ENCODE results near the gene RESF1.
A peak's percentile ranks its signal among the peaks of the same experiment; 100 is the strongest.

The RESF1 gene

DNA sequence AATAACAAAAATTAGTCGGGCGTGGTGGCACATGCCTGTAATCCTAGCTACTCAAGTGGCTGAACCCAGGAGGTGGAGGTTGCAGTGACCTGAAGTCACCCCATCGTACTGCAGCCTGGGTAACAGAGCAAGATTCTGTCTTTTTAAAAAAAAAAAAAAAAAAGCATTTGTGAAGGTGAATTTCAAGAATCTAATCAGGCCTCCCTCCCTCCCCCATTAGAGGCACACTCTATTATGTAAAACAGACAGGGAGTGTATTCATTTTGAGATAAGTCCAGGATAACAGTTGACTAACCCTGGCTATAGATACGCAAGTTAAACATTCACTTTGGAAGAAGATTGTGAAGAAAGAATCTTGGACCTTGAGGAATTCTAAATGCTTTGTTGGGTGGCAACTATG is 2.9 kb downstream of the RESF1 start:
- Histone ChIP-seq H3K27me3 (ENCODE audit: control insufficient read depth, insufficient read depth, low read length) (peaks cover 4% of the 10 kb centered on the region), H3K4me3 (ENCODE audit: low read length) (peak overlapping the region; percentile 99), H3K36me3 (ENCODE audit: control insufficient read depth, low read depth, low read length) (peaks cover 32% of the 10 kb centered on the region), H3K4me1 (ENCODE audit: control insufficient read depth, low read depth, low read length) (peaks cover 31% of the 10 kb centered on the region), H3K9me3 (ENCODE audit: control insufficient read depth, low read depth, low read length) (no peaks in the 10 kb centered on the region), H3K27ac (ENCODE audit: low read length) (no peak overlapping the region), H3K9ac (ENCODE audit: low read length) (no peak overlapping the region)

DNA sequence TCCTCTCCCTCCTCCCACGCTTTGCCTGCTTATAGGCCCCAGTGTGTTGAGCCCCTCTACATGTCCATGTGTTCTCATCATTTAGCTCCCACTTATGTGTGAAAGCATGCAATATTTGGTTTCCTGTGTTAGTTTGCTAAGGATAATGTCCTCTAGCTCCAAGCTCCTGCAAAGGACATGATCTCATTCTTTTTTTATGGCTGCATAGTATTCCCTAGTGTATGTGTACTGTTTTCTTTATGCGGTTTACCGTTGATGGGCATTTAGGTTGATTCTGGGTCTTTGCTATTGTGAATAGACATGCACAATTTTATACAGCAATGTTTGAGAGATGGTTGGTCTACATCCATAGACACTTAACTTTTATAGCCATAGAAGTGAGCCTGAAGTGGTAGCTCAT is 5.1 kb downstream of the RESF1 start:
- peaks cover 28% of the 10 kb centered on the region for H3K4me1 ChIP-seq (ENCODE audit: control insufficient read depth, low read depth, low read length)
- peaks cover 35% of the 10 kb centered on the region for H3K36me3 ChIP-seq (ENCODE audit: control insufficient read depth, low read depth, low read length)
- no peak overlapping the region for H3K4me3 ChIP-seq (ENCODE audit: low read length)
- no peak overlapping the region for H3K9ac ChIP-seq (ENCODE audit: low read length)
- H3K27ac ChIP-seq (ENCODE audit: low read length) = no peak overlapping the region
- H3K27me3 ChIP-seq (ENCODE audit: control insufficient read depth, insufficient read depth, low read length) = no peaks in the 10 kb centered on the region
- no peaks in the 10 kb centered on the region for H3K9me3 ChIP-seq (ENCODE audit: control insufficient read depth, low read depth, low read length)

- H3K9ac ChIP-seq (ENCODE audit: low read length) = no peak overlapping the region
- H3K9me3 ChIP-seq (ENCODE audit: control insufficient read depth, low read depth, low read length) = no peaks in the 10 kb centered on the region
- H3K4me3 ChIP-seq (ENCODE audit: low read length) = no peak overlapping the region
- peaks cover 28% of the 10 kb centered on the region for H3K4me1 ChIP-seq (ENCODE audit: control insufficient read depth, low read depth, low read length)
- no peaks in the 10 kb centered on the region for H3K27me3 ChIP-seq (ENCODE audit: control insufficient read depth, insufficient read depth, low read length)
- H3K27ac ChIP-seq (ENCODE audit: low read length) = no peak overlapping the region
- H3K36me3 ChIP-seq (ENCODE audit: control insufficient read depth, low read depth, low read length) = peaks cover 39% of the 10 kb centered on the region
Observed at GRCh38 chr12:31965090-31965489, 5.9 kb downstream of the RESF1 start.

- Histone ChIP-seq H3K9ac (ENCODE audit: low read length) (no peak overlapping the region), H3K27me3 (ENCODE audit: control insufficient read depth, insufficient read depth, low read length) (no peaks in the 10 kb centered on the region), H3K9me3 (ENCODE audit: control insufficient read depth, low read depth, low read length) (no peaks in the 10 kb centered on the region), H3K36me3 (ENCODE audit: control insufficient read depth, low read depth, low read length) (peaks cover 44% of the 10 kb centered on the region), H3K4me3 (ENCODE audit: low read length) (no peak overlapping the region), H3K27ac (ENCODE audit: low read length) (no peak overlapping the region), H3K4me1 (ENCODE audit: control insufficient read depth, low read depth, low read length) (peaks cover 20% of the 10 kb centered on the region)
Observed at GRCh38 chr12:31966558-31967205, 7.5 kb downstream of the RESF1 start.

DNA sequence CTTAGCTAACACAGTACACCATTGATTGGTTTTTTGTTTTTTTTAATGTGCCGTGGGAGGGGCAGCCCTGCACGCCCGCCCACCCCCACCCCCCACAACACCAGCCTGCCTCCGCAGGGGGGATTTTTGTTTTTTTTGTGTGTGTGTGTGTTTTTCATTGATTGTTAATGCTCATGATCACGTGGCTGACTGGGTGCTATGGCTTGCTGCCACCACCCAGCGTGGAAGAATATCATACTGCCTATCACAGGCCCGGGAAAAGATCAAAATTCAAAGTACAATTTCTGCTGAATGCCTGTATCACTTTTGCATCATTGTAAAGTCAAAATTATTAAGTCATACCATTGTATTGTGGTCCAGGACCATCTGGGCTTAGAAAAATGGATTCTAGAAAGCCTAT is 8.3 kb downstream of the RESF1 start:
- H3K9ac ChIP-seq (ENCODE audit: low read length) = no peak overlapping the region
- no peaks in the 10 kb centered on the region for H3K27me3 ChIP-seq (ENCODE audit: control insufficient read depth, insufficient read depth, low read length)
- no peak overlapping the region for H3K27ac ChIP-seq (ENCODE audit: low read length)
- H3K4me3 ChIP-seq (ENCODE audit: low read length) = no peak overlapping the region
- peaks cover 14% of the 10 kb centered on the region for H3K4me1 ChIP-seq (ENCODE audit: control insufficient read depth, low read depth, low read length)
- H3K9me3 ChIP-seq (ENCODE audit: control insufficient read depth, low read depth, low read length) = no peaks in the 10 kb centered on the region
- peaks cover 46% of the 10 kb centered on the region for H3K36me3 ChIP-seq (ENCODE audit: control insufficient read depth, low read depth, low read length)

DNA sequence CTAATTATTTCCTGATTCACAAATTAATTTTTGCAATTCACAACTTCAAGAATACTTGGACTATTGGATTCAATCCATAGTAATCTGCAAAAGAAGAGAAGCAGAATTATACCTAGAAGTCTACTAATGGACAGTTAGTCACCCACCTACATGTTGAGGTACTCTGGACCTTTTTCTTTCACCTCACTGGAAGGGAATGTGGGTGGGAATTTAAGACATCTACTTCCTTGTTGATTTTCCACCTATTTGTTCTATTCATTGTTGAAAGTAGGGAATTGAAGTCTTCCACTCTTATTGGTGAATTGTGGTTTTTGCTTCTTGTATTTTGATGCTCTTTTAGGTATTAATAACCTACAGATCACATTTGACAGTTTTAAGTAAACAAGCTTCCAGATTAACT is 11.0 kb downstream of the RESF1 start:
- Histone ChIP-seq H3K9me3 (ENCODE audit: control insufficient read depth, low read depth, low read length) (no peaks in the 10 kb centered on the region), H3K4me3 (ENCODE audit: low read length) (no peak overlapping the region), H3K9ac (ENCODE audit: low read length) (no peak overlapping the region), H3K4me1 (ENCODE audit: control insufficient read depth, low read depth, low read length) (peaks cover 14% of the 10 kb centered on the region), H3K27ac (ENCODE audit: low read length) (no peak overlapping the region), H3K27me3 (ENCODE audit: control insufficient read depth, insufficient read depth, low read length) (no peaks in the 10 kb centered on the region), H3K36me3 (ENCODE audit: control insufficient read depth, low read depth, low read length) (peaks cover 43% of the 10 kb centered on the region)

GRCh38 chr12:31973818-31974217 is 14.6 kb downstream of the RESF1 start:
- H3K27ac ChIP-seq (ENCODE audit: low read length) = no peak overlapping the region
- H3K4me1 ChIP-seq (ENCODE audit: control insufficient read depth, low read depth, low read length) = no peaks in the 10 kb centered on the region
- no peak overlapping the region for H3K9ac ChIP-seq (ENCODE audit: low read length)
- H3K27me3 ChIP-seq (ENCODE audit: control insufficient read depth, insufficient read depth, low read length) = no peaks in the 10 kb centered on the region
- H3K36me3 ChIP-seq (ENCODE audit: control insufficient read depth, low read depth, low read length) = peaks cover 56% of the 10 kb centered on the region
- H3K9me3 ChIP-seq (ENCODE audit: control insufficient read depth, low read depth, low read length) = no peaks in the 10 kb centered on the region
- no peak overlapping the region for H3K4me3 ChIP-seq (ENCODE audit: low read length)

DNA sequence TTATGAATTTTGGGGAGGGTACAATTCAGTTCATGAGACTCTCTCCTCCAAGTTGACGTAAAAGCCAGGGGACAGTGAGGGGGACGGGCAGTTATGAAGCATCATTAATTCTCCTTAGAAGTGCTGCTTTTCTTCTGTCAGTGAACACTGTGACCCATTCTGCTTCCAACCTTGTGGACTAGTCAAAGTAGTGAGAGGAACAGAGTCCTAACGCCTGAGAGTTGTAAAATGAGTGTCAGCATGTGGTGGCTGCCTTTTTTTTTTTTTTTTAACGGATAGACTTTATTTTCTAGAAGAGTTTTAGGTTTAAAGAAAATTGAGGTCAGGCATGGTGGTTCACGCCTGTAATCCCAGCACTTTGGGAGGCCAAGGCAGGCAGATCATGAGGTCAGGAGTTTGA is 15.5 kb downstream of the RESF1 start:
- Histone ChIP-seq H3K9me3 (ENCODE audit: control insufficient read depth, low read depth, low read length) (peaks cover under 1% of the 10 kb centered on the region), H3K4me1 (ENCODE audit: control insufficient read depth, low read depth, low read length) (no peaks in the 10 kb centered on the region), H3K36me3 (ENCODE audit: control insufficient read depth, low read depth, low read length) (peaks cover 56% of the 10 kb centered on the region), H3K27ac (ENCODE audit: low read length) (no peak overlapping the region), H3K27me3 (ENCODE audit: control insufficient read depth, insufficient read depth, low read length) (no peaks in the 10 kb centered on the region), H3K9ac (ENCODE audit: low read length) (no peak overlapping the region), H3K4me3 (ENCODE audit: low read length) (no peak overlapping the region)

DNA sequence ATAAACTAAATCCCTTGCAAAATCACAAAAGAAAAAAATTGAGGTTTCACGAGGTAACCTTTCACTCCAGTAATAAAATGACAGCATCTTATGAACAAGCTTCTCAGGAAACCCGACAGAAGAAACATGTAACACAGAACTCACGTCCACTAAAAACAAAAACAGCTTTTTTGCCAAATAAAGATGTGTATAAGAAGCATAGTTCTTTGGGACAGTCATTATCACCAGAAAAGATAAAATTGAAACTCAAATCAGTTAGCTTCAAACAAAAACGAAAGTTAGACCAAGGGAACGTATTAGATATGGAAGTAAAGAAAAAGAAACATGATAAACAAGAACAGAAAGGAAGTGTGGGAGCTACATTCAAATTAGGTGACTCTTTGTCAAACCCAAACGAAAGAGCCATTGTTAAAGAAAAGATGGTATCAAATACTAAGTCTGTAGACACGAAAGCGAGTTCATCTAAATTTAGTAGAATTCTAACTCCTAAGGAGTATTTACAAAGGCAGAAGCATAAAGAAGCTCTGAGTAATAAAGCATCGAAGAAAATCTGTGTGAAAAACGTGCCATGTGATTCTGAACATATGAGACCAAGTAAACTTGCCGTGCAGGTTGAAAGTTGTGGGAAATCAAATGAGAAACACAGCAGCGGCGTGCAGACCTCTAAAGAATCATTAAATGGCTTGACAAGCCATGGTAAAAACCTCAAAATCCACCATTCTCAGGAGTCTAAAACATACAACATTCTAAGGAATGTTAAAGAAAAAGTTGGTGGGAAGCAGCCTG is 25.8 kb downstream of the RESF1 start:
- Histone ChIP-seq H3K27me3 (ENCODE audit: control insufficient read depth, insufficient read depth, low read length) (no peaks in the 10 kb centered on the region), H3K9ac (ENCODE audit: low read length) (no peak overlapping the region), H3K27ac (ENCODE audit: low read length) (no peak overlapping the region), H3K9me3 (ENCODE audit: control insufficient read depth, low read depth, low read length) (peaks cover 56% of the 10 kb centered on the region), H3K4me1 (ENCODE audit: control insufficient read depth, low read depth, low read length) (peaks cover 3% of the 10 kb centered on the region), H3K36me3 (ENCODE audit: control insufficient read depth, low read depth, low read length) (peaks cover 60% of the 10 kb centered on the region), H3K4me3 (ENCODE audit: low read length) (no peak overlapping the region)

DNA sequence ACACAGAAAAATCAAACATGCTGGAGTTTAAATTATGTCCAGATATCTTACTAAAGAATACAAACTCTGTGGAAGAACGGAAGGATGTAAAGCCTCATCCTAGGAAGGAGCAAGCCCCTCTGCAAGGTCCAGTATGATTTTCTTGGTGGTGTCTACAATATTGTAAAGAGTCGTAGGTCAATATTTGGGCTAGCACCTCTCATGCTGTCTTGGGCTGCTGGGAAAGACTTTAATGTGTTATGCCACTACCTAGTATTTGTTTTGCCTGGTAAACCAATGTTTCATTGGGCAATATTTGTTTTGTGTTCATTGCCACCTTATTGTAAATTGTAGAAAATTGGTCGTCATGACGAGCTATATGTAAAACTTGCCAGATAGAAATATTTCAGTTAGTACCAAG is 26.6 kb downstream of the RESF1 start:
- no peak overlapping the region for H3K4me3 ChIP-seq (ENCODE audit: low read length)
- H3K36me3 ChIP-seq (ENCODE audit: control insufficient read depth, low read depth, low read length) = peaks cover 60% of the 10 kb centered on the region
- H3K4me1 ChIP-seq (ENCODE audit: control insufficient read depth, low read depth, low read length) = peaks cover 3% of the 10 kb centered on the region
- H3K27me3 ChIP-seq (ENCODE audit: control insufficient read depth, insufficient read depth, low read length) = no peaks in the 10 kb centered on the region
- no peak overlapping the region for H3K9ac ChIP-seq (ENCODE audit: low read length)
- no peak overlapping the region for H3K27ac ChIP-seq (ENCODE audit: low read length)
- H3K9me3 ChIP-seq (ENCODE audit: control insufficient read depth, low read depth, low read length) = peaks cover 48% of the 10 kb centered on the region

- Histone ChIP-seq H3K4me1 (ENCODE audit: control insufficient read depth, low read depth, low read length) (peaks cover 3% of the 10 kb centered on the region), H3K9me3 (ENCODE audit: control insufficient read depth, low read depth, low read length) (peaks cover 9% of the 10 kb centered on the region), H3K27ac (ENCODE audit: low read length) (no peak overlapping the region), H3K27me3 (ENCODE audit: control insufficient read depth, insufficient read depth, low read length) (no peaks in the 10 kb centered on the region), H3K36me3 (ENCODE audit: control insufficient read depth, low read depth, low read length) (peaks cover 38% of the 10 kb centered on the region), H3K4me3 (ENCODE audit: low read length) (no peak overlapping the region), H3K9ac (ENCODE audit: low read length) (no peak overlapping the region)
Observed at GRCh38 chr12:31989571-31990362, 30.6 kb downstream of the RESF1 start.
